Ovary (tissue), 9 donors: Measurements from ENCODE around the gene CYP4F22. TPM values are rescaled to one million over a fixed set of nuclear protein-coding genes. Genes with fewer than 3 reads are reported as not detected.

Experiments
- DNase-seq, 5 donors: peaks; one replicate each; pipeline ENCODE4 v3.0.0-alpha.2; 2019 to 2020
- H3K27ac ChIP-seq, 2 donors: fragments of 200-600 bp; one replicate each; pipeline versions ENCODE4 v1.5.1 to v1.8.0; 2019 to 2022
- H3K27me3 ChIP-seq: fragments of 200-600 bp; one replicate; pipeline ENCODE4 v1.8.0; 2022
- H3K36me3 ChIP-seq: fragments of 200-600 bp; sonication (generic); one replicate; pipeline ENCODE4 v1.5.1; 2019
- H3K4me1 ChIP-seq: one replicate; pipeline ENCODE4 v1.8.1; 2013; ENCODE audit warnings: mild to moderate bottlenecking, moderate library complexity; ENCODE audit not compliant: insufficient read depth
- H3K4me3 ChIP-seq: fragments of 200-600 bp; sonication (generic); one replicate; pipeline ENCODE4 v1.5.1; 2017
- H3K9me3 ChIP-seq, 2 donors: fragments of 200-600 bp in 1 of 2; sonication (generic) in 1 of 2; one replicate each; pipeline versions ENCODE4 v1.5.1 to v1.8.1; 2013 to 2019; ENCODE audit warnings: mild to moderate bottlenecking in 1 of 2, moderate library complexity in 1 of 2
- EP300 ChIP-seq: sonication (generic); formaldehyde crosslinking; IDR thresholded peaks from one replicate; pipeline ENCODE4 v1.6.1; 2017; ENCODE audit warnings: antibody characterized with exemption
- POLR2A ChIP-seq: fragments of 450-650 bp; IDR thresholded peaks from one replicate; pipeline ENCODE4 v1.6.1; 2017; ENCODE audit warnings: antibody characterized with exemption, mild to moderate bottlenecking, moderate library complexity
- WGBS, 3 donors: extraction: QIAGEN DNeasy Blood & Tissue Kit in 1 of 3; methylation state at CpG; one replicate each; pipeline versions ENCODE4 v1.1.5 to v1.1.7; 2013 to 2017; 5-methylcytosine and 5-hydroxymethylcytosine counted together
- intact Hi-C, 4 donors: fragments of 100-400 bp; cut with DNase I; formaldehyde crosslinking; loops; one replicate each; pipeline versions ENCODE4 v1.11.0 to v1.15.1; 2022 to 2023
- polyA plus RNA-seq, 2 donors: library from polyadenylated mRNA; stranded (reverse); fragments of 200-250 nt in 1 of 2; fragments of 350-450 nt in 1 of 2; fragmentation: Illumina TruSeq in 1 of 2; extraction: RNeasy Lipid Tissue Mini Kit (QIAGEN cat#74804) in 1 of 2; gene quantifications; one replicate each; pipeline ENCODE4 v1.2.3, GENCODE V29; 2013 to 2014
- total RNA-seq, 7 donors: library from RNA; depleted of rRNA in 2 of 7; stranded (reverse); fragments of >200 nt in 2 of 7; fragmentation: NEBNext Ultra II Directional in 3 of 7; extraction: Animal tissue kit (Norgen Biotek cat#: 25700) in 3 of 7; gene quantifications; one replicate each; pipeline versions ENCODE4 v1.1.0 to v1.2.4, GENCODE V29; 2016 to 2023
- TF ChIP-seq, protein P1 (sequence below), 3 donors: fragments of 450-650 bp in 2 of 3; fragments of 200-600 bp in 1 of 3; IDR thresholded peaks; one replicate each; pipeline versions ENCODE4 v1.5.1 to v1.8.0; 2016 to 2022; ENCODE audit warnings: antibody characterized with exemption in 3 of 3, mild to moderate bottlenecking in 1 of 3
- donor health status: DM: no; HTN: no; CAD: no; lungs with moderate emphysema.
- donor health status: DM: no; HTN: no; CAD: no.
- donor health status: Bipolar disorder and iron deficiency.
- donor health status: DM: yes; HTN: yes; CAD: no.
- donor health status: DM: no; HTN: no; CAD: no.
- donor health status: DM: yes; HTN: yes; CAD: no.

Gene CYP4F22
- total and polyA plus RNA-seq, 9 donors, result 0.08 to 0.13 (median 0.13) TPM; not detected in 6

DNA sequence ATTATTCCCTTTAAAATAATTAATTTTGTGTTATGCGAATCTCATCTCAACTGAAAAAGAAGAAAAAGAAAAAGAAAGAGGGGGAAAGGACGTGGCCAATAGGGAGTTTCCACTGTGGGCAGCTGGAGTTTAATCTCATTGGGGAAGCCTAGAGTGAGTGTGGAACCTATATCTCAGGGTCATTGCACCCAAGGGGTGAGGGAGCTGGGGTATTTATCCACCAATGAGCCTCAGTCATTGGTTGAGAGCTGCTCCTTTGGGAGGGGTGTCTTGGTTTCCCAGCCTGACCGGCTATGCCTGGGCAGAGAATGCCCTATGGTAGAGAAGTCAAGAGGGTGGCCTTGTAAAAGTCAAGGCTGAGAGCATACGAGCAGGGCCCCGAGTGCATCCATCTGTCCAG lies 16.5 kb downstream of the CYP4F22 start:
- TF ChIP-seq EP300, result no peak
- TF ChIP-seq, protein P1, sequence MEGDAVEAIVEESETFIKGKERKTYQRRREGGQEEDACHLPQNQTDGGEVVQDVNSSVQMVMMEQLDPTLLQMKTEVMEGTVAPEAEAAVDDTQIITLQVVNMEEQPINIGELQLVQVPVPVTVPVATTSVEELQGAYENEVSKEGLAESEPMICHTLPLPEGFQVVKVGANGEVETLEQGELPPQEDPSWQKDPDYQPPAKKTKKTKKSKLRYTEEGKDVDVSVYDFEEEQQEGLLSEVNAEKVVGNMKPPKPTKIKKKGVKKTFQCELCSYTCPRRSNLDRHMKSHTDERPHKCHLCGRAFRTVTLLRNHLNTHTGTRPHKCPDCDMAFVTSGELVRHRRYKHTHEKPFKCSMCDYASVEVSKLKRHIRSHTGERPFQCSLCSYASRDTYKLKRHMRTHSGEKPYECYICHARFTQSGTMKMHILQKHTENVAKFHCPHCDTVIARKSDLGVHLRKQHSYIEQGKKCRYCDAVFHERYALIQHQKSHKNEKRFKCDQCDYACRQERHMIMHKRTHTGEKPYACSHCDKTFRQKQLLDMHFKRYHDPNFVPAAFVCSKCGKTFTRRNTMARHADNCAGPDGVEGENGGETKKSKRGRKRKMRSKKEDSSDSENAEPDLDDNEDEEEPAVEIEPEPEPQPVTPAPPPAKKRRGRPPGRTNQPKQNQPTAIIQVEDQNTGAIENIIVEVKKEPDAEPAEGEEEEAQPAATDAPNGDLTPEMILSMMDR (IDR thresholded peaks at IDR 0.05), result no peak
- no peak for TF ChIP-seq POLR2A
- no peaks in the 10 kb centered on the region for H3K36me3 ChIP-seq
- no peaks in the 10 kb centered on the region for H3K27me3 ChIP-seq
- no peak overlapping the region for H3K4me3 ChIP-seq
- no peak for DNase-seq
- H3K27ac ChIP-seq, result no peak overlapping the region
- whole genome bisulfite sequencing, 3 donors, result 47 to 66% (median 64%) methylated on average over 5 of the region's 5 CpGs
- no peaks in the 10 kb centered on the region for H3K9me3 ChIP-seq
- intact Hi-C loops, result no loop called here
- no peaks in the 10 kb centered on the region for H3K4me1 ChIP-seq

DNA sequence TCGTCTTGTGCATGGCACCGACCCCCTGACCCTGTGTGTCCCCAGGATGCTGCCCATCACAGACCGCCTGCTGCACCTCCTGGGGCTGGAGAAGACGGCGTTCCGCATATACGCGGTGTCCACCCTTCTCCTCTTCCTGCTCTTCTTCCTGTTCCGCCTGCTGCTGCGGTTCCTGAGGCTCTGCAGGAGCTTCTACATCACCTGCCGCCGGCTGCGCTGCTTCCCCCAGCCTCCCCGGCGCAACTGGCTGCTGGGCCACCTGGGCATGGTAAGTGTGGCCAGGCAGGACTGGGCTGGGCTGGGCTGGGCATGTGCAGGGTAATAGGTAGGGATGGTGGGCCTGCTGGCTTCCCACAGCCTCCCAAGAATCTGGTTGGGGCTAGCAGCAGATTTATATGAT lies 17.0 kb downstream of the CYP4F22 start:
- Histone ChIP-seq H3K27me3 (no peaks in the 10 kb centered on the region), H3K27ac (no peak overlapping the region), H3K4me1 (no peaks in the 10 kb centered on the region), H3K36me3 (no peaks in the 10 kb centered on the region), H3K4me3 (no peak overlapping the region), H3K9me3 (no peaks in the 10 kb centered on the region)
- 81 to 92% (median 85%) methylated on average over 15 of the region's 15 CpGs for WGBS, 3 donors
- DNase-seq, result no peak
- TF ChIP-seq POLR2A, result no peak
- TF ChIP-seq, protein P1 (IDR thresholded peaks at IDR 0.05), result no peak
- TF ChIP-seq EP300, result no peak
- intact Hi-C loops, result no loop called here

DNA sequence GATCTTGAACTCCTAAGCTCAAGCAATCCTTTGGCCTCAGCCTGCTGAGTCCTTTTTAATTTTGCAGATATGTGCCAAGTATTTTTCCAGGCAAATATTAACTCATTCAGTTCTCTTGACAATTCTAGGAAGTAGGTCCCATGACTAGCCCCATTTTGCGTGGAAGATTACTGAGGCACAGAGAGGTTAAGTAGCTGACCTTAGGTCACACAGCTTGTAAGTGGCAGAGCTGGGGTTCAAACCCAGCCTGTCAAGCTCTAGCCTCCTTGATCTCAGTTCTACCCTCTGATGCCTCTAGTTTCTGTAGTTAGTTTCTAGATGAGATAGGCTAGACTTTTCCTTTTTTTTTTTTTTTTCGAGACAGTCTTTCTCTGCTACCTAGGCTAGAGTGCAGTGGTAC lies 18.1 kb downstream of the CYP4F22 start:
- H3K4me1 ChIP-seq, result no peaks in the 10 kb centered on the region
- no peak for DNase-seq
- intact Hi-C loops, result no loop called here
- H3K4me3 ChIP-seq, result no peak overlapping the region
- H3K27me3 ChIP-seq, result no peaks in the 10 kb centered on the region
- no peak overlapping the region for H3K27ac ChIP-seq
- no peaks in the 10 kb centered on the region for H3K9me3 ChIP-seq
- H3K36me3 ChIP-seq, result no peaks in the 10 kb centered on the region
- 71 to 75% (median 72%) methylated on average over 2 of the region's 2 CpGs for WGBS, 3 donors
- TF ChIP-seq EP300, result no peak
- no peak for TF ChIP-seq POLR2A
- TF ChIP-seq, protein P1 (IDR thresholded peaks at IDR 0.05), result no peak

- H3K27me3 ChIP-seq, result no peaks in the 10 kb centered on the region
- no peak for DNase-seq
- no peaks in the 10 kb centered on the region for H3K9me3 ChIP-seq
- WGBS, 3 donors, result 40 to 54% (median 49%) methylated on average over 3 of the region's 3 CpGs
- no peaks in the 10 kb centered on the region for H3K4me1 ChIP-seq
- intact Hi-C loops, result no loop called here
- TF ChIP-seq, protein P1 (IDR thresholded peaks at IDR 0.05), result no peak
- TF ChIP-seq EP300, result no peak
- TF ChIP-seq POLR2A, result no peak
- H3K36me3 ChIP-seq, result no peaks in the 10 kb centered on the region
- no peak overlapping the region for H3K27ac ChIP-seq
- no peak overlapping the region for H3K4me3 ChIP-seq
Measured at GRCh38 chr19:15527705-15528104, 19.4 kb downstream of the CYP4F22 start.
